GM12865 (cell line): ENCODE results near the gene CHI3L1.
"Not testable (repeated sequence)": the region's sequence is repeated elsewhere in the genome, so short reads cannot be mapped to it uniquely, and the experiment has no call there.

Experiments used
- DNase-seq: peaks from one replicate; pipeline ENCODE4 v3.0.0; 2010; ENCODE audit warnings: low read depth
- H3K4me3 ChIP-seq: 2 replicates; pipeline ENCODE4 v1.5.1; 2011; ENCODE audit warnings: mild to moderate bottlenecking, low read depth, low read length, control low read depth
- CTCF ChIP-seq: IDR thresholded peaks from 2 replicates; pipeline ENCODE4 v1.5.1; 2011; ENCODE audit warnings: low read length, control low read depth, low read depth, inconsistent platforms; ENCODE audit not compliant: insufficient read depth; ENCODE audit errors: missing control alignments

CHI3L1 gene

GRCh38 chr1:203186446-203187303, at the start of gene CHI3L1:
Gene CHI3L1, minus strand, starts transcription at chr1:203186704. Its CDS starts 81 bp downstream, at chr1:203186623.
- no peak for DNase-seq

GRCh38 chr1:203234901-203235300, 48.4 kb upstream of the CHI3L1 start:
- not testable (repeated sequence) for H3K4me3 ChIP-seq, DNase-seq

More at GRCh38 chr1:203186446-203187303, at the start of gene CHI3L1:
- TF ChIP-seq CTCF = no peak
- H3K4me3 ChIP-seq = no peak within 1 kb of the TSS

GRCh38 chr1:203229471-203230135, 43.1 kb upstream of the CHI3L1 start, which contains the start of gene CHIT1:
Gene CHIT1, minus strand, starts transcription at chr1:203229673. Its CDS starts 37 bp downstream, at chr1:203229636.
- H3K4me3 ChIP-seq = no peak within 1 kb of the TSS
- no peak for TF ChIP-seq CTCF
- DNase-seq = no peak

GRCh38 chr1:203228670-203229069, 42.2 kb upstream of the CHI3L1 start:
- no peak overlapping the region for H3K4me3 ChIP-seq
- no peak for DNase-seq
- no peak for TF ChIP-seq CTCF

- TF ChIP-seq CTCF = no peak
- no peak for DNase-seq
- H3K4me3 ChIP-seq = no peak overlapping the region
These were observed 41.0 kb upstream of the CHI3L1 start for GRCh38 chr1:203227371-203228083.

- TF ChIP-seq CTCF = no peak
- no peak overlapping the region for H3K4me3 ChIP-seq
- no peak for DNase-seq
These were observed 38.6 kb upstream of the CHI3L1 start for GRCh38 chr1:203225071-203225470.
